ENCODE results near the gene DNM2. TPM values are rescaled to one million over a fixed set of nuclear protein-coding genes. Genes with fewer than 3 reads are reported as not detected.

Gene DNM2
- total RNA-seq, 3 donors from 2014 or later, result 318 to 602 (median 562) TPM

DNA sequence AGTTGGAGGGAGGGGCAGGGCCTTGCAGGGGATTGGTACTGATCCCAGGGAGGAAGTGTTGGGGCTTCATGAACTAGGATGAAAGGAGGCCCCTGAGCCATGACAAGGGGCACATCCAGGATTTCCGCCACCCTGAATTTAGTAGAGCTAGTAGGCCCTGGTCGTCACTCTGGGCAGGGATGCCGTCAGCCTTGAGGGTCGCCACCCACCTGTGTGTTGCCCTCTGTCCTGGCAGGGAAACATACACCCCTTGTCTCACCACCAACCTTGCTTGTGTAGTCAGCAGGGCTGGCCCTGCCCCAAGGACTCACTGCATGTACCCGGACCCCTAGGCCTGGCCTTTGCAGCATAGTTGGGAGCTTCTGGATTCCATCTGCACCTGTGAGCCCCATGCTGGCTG, 26.0 kb upstream of the DNM2 start:
- peaks cover 11% of the 10 kb centered on the region for H3K4me1 ChIP-seq (ENCODE audit: low read depth)
- H3K9me3 ChIP-seq, result no peaks in the 10 kb centered on the region
- ATAC-seq (no peak), DNase-seq (no peak)
- H3K36me3 ChIP-seq (ENCODE audit: low read depth), result no peaks in the 10 kb centered on the region
- TF ChIP-seq, protein P1, sequence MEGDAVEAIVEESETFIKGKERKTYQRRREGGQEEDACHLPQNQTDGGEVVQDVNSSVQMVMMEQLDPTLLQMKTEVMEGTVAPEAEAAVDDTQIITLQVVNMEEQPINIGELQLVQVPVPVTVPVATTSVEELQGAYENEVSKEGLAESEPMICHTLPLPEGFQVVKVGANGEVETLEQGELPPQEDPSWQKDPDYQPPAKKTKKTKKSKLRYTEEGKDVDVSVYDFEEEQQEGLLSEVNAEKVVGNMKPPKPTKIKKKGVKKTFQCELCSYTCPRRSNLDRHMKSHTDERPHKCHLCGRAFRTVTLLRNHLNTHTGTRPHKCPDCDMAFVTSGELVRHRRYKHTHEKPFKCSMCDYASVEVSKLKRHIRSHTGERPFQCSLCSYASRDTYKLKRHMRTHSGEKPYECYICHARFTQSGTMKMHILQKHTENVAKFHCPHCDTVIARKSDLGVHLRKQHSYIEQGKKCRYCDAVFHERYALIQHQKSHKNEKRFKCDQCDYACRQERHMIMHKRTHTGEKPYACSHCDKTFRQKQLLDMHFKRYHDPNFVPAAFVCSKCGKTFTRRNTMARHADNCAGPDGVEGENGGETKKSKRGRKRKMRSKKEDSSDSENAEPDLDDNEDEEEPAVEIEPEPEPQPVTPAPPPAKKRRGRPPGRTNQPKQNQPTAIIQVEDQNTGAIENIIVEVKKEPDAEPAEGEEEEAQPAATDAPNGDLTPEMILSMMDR (IDR thresholded peaks at IDR 0.05), result no peak
- no peak overlapping the region for H3K4me3 ChIP-seq
- intact Hi-C loops (cut with DNase I, micrococcal nuclease), result no loop called here

DNA sequence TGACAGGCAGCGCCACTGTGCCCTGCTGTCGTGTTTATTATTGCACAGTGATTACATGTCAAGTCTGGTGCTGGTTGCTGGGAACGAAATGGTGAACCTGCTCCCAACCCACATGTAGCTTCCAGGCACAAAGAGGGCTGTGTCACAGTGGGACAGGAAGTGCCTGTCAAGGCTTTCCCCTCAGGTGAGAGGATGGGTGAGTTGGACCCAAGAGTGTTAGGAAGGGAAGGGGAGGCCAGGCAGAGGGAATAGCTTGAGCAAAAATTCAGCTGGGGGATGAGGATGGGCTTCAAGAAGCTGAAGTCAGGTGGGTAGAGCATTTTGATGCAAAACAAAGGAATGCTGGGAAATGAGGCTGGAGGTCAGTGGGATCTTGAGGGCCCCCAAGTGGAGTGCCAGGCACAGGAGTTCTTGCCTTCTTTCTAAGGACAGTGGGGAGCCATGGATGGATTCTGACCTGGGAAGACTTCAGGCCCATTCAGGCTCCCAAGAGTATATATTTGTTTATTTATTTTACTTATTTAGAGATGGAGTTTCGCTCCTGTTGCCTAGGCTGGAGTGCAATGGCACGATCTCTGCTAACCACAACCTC, 25.1 kb upstream of the DNM2 start:
- no peak for ATAC-seq
- Histone ChIP-seq H3K36me3 (ENCODE audit: low read depth) (no peaks in the 10 kb centered on the region), H3K4me1 (ENCODE audit: low read depth) (peaks cover 11% of the 10 kb centered on the region), H3K4me3 (no peak overlapping the region), H3K9me3 (no peaks in the 10 kb centered on the region)
- TF ChIP-seq, protein P1 (IDR thresholded peaks at IDR 0.05), result no peak
- intact Hi-C loops (cut with DNase I, micrococcal nuclease), result no loop called here
- DNase-seq, result no peak

DNA sequence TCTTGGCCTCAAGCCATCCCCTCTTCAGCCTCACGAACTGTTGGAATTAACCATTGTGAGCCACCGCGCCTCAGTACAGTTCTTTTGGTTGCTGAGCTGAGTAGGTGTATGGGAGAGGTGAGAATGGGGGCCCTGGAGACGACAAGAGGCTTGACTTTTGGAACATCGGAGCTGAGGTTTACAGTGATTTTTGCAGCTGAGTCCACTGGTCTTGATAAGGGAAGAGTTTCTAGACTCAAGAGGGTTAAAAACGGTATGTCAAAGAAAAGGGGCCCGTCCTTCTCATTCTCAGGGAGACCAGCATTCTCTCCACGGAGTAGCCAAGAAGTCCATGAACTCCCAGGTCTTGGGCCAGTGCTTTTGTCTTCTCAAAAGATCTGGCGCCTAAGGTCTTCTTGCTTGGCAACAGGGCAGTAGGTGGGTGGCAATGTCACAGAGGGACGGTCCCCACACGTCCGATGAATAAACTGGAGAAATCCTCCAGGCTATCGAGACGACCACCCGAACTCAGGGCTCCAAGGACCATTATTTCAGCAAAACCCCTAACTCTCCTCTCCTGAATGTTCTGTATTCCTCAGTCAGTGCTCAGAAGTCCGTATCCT, 23.1 kb upstream of the DNM2 start:
- ATAC-seq (no peak), DNase-seq (no peak)
- H3K4me1 ChIP-seq (ENCODE audit: low read depth), result peaks cover 11% of the 10 kb centered on the region
- H3K9me3 ChIP-seq, result no peaks in the 10 kb centered on the region
- TF ChIP-seq, protein P1 (IDR thresholded peaks at IDR 0.05), result no peak
- intact Hi-C loops (cut with DNase I, micrococcal nuclease), result no loop called here
- H3K36me3 ChIP-seq (ENCODE audit: low read depth), result no peaks in the 10 kb centered on the region
- no peak overlapping the region for H3K4me3 ChIP-seq

DNA sequence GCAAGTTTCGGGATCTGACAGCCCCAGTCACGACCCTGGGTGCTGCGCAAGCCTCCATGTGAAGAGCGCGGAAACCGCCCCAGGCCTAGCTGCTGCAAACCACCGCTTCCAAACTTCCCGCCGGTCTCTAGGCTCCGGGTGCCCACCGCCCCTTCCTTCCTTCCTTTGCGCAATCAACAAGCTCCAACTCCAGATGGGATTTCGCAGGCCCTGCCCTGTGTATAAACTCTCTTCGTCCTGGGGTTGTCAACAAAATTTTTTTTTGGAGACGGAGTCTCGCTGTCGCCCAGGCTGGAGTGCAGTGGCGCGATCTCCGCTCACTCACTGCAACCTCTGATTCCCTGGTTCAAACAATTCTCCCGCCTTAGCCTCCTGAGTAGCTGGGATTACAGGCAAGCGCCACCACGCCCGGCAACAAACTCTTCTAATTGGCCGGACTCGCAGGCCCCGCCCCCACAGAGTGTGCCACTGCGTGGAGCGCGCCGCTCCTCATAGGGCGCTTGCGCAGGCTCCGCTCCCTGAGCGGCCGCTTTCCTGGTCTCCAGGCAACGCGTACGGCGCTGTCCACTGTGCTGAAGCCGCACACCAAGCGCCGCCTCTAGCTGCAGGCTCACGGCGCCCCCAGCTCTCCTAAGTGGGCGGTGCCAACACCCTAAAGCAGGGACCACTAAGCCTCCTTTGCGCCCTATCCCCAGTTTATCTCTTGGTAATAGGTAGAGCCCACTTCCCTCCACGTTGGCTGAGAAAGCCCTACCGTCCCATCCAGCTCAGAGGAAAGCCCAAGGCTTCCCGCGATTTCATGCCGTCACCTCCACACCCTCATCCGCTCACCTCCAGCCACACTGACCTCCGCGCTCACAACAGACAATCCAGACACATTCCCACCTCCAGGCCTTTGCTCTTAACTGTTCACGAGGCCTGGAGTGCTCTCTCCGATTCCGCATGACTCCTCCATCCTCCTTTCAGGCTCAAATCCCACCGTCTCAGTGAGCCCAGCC, 22.2 kb upstream of the DNM2 start:
- peaks cover 11% of the 10 kb centered on the region for H3K4me1 ChIP-seq (ENCODE audit: low read depth)
- H3K36me3 ChIP-seq (ENCODE audit: low read depth), result no peaks in the 10 kb centered on the region
- TF ChIP-seq, protein P1 (IDR thresholded peaks at IDR 0.05), result no peak
- no peaks in the 10 kb centered on the region for H3K9me3 ChIP-seq
- DNase-seq, result peak; percentile 94 to 96 (median 96)
- intact Hi-C loops (cut with DNase I, micrococcal nuclease), result no loop called here
- H3K4me3 ChIP-seq, result no peak overlapping the region
- peak; percentile 99 for ATAC-seq

DNA sequence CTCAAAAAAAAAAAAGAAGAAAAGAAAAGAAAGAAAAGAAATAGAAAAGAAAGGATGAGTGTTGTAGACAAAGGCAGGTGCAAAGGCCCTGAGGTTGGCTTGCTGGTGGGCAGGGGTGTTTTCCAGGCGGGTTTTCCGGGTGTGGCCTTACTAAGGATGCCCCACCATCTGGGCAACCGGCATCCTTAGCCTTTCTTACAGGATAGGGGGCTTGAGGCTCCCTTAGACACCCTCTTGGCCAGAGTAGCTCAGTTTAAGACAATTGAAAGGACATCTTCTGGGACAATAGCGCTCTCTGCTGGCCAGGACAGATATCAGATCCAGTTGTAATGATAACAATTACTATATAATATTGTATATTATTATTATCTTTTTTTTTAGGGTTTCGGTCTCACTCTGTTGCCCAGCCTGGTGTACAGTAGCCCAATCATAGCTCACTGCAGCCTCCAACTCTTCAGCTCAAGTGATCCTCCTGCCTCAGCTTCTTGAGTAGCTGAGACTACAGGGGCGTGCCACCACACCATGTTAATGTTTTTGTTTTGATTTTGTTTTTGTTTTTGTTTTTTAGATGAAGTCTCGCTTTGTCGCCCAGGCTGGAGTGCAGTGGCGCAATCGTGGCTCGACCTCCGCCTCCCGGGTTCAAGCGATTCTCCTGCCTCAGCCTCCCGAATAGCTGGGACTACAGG, 18.1 kb upstream of the DNM2 start:
- intact Hi-C loops (cut with DNase I, micrococcal nuclease), result no loop called here
- no peaks in the 10 kb centered on the region for H3K9me3 ChIP-seq
- DNase-seq, result peak in 1 of 3 donors; percentile 83
- H3K4me1 ChIP-seq (ENCODE audit: low read depth), result peaks cover 11% of the 10 kb centered on the region
- H3K36me3 ChIP-seq (ENCODE audit: low read depth), result no peaks in the 10 kb centered on the region
- ATAC-seq, result no peak
- no peak overlapping the region for H3K4me3 ChIP-seq
- TF ChIP-seq, protein P1 (IDR thresholded peaks at IDR 0.05), result peak; percentile 19

Data from mucosa of descending colon (tissue), 3 donors.